Subcutaneous abdominal adipose tissue (tissue), 5 donors: ENCODE data around the gene SEMA6D.

Experiments
- H3K27ac ChIP-seq: one replicate; pipeline ENCODE4 v1.7.0; 2013; ENCODE audit warnings: low read depth, mild to moderate bottlenecking, inconsistent platforms, low read length, moderate library complexity
- H3K27me3 ChIP-seq, 5 donors: one replicate each; pipeline ENCODE4 v1.7.0; 2013; ENCODE audit warnings: low read length in 5 of 5, inconsistent platforms in 1 of 5; ENCODE audit not compliant: control insufficient read depth in 5 of 5, insufficient read depth in 4 of 5
- H3K36me3 ChIP-seq, 5 donors: one replicate each; pipeline ENCODE4 v1.7.0; 2013; ENCODE audit warnings: low read length in 5 of 5; ENCODE audit not compliant: control insufficient read depth in 5 of 5, insufficient read depth in 5 of 5
- H3K4me1 ChIP-seq, 5 donors: one replicate each; pipeline ENCODE4 v1.7.0; 2013; ENCODE audit warnings: low read length in 5 of 5, mild to moderate bottlenecking in 3 of 5, moderate library complexity in 1 of 5; ENCODE audit not compliant: control insufficient read depth in 5 of 5, insufficient read depth in 5 of 5
- H3K4me3 ChIP-seq, 5 donors: one replicate each; pipeline ENCODE4 v1.7.0; 2013; ENCODE audit warnings: low read length in 5 of 5, low read depth in 1 of 5
- H3K9ac ChIP-seq, 5 donors: one replicate each; pipeline ENCODE4 v1.7.0; 2013; ENCODE audit warnings: low read length in 5 of 5, mild to moderate bottlenecking in 4 of 5, moderate library complexity in 3 of 5
- H3K9me3 ChIP-seq, 5 donors: one replicate each; pipeline ENCODE4 v1.7.0; 2013; ENCODE audit warnings: low read length in 5 of 5; ENCODE audit not compliant: control insufficient read depth in 5 of 5
- donor health status: healthy.
- donor health status: healthy.
- donor health status: healthy.
- donor health status: healthy.
- donor health status: healthy.

The SEMA6D gene

GRCh38 chr15:47753591-47753990 is 36.3 kb downstream of the SEMA6D start:
- H3K4me1 ChIP-seq: no peaks in the 10 kb centered on the region
- H3K9ac ChIP-seq: no peak overlapping the region
- peaks cover 2 to 16% (median 14%) of the 10 kb centered on the region in 5 donors for H3K9me3 ChIP-seq
- H3K27me3 ChIP-seq: no peaks in the 10 kb centered on the region
- H3K36me3 ChIP-seq: peaks cover 0 to 5% (median 0%) of the 10 kb centered on the region in 5 donors
- no peak overlapping the region for H3K27ac ChIP-seq
- no peak overlapping the region for H3K4me3 ChIP-seq

- no peak overlapping the region for H3K27ac ChIP-seq
- H3K9me3 ChIP-seq: peaks cover 2 to 16% (median 14%) of the 10 kb centered on the region in 5 donors
- H3K4me3 ChIP-seq: no peak overlapping the region
- no peaks in the 10 kb centered on the region for H3K27me3 ChIP-seq
- H3K36me3 ChIP-seq: peaks cover 0 to 5% (median 0%) of the 10 kb centered on the region in 5 donors
- H3K9ac ChIP-seq: no peak overlapping the region
- no peaks in the 10 kb centered on the region for H3K4me1 ChIP-seq
Observed at GRCh38 chr15:47754312-47754711, 37.0 kb downstream of the SEMA6D start.

GRCh38 chr15:47755941-47756340 is 38.6 kb downstream of the SEMA6D start:
- Histone ChIP-seq H3K27me3 (no peaks in the 10 kb centered on the region), H3K9me3 (peaks cover 2 to 16% (median 14%) of the 10 kb centered on the region in 5 donors), H3K4me1 (no peaks in the 10 kb centered on the region), H3K27ac (no peak overlapping the region), H3K36me3 (peaks cover 0 to 9% (median 1%) of the 10 kb centered on the region in 5 donors), H3K9ac (no peak overlapping the region), H3K4me3 (no peak overlapping the region)

GRCh38 chr15:47756872-47757271 is 39.6 kb downstream of the SEMA6D start:
- no peak overlapping the region for H3K4me3 ChIP-seq
- H3K27ac ChIP-seq: no peak overlapping the region
- H3K36me3 ChIP-seq: peaks cover 2 to 18% (median 8%) of the 10 kb centered on the region in 5 donors
- H3K9ac ChIP-seq: no peak overlapping the region
- peaks cover 2 to 16% (median 14%) of the 10 kb centered on the region in 5 donors for H3K9me3 ChIP-seq
- H3K27me3 ChIP-seq: no peaks in the 10 kb centered on the region
- no peaks in the 10 kb centered on the region for H3K4me1 ChIP-seq

- no peak overlapping the region for H3K9ac ChIP-seq
- H3K27ac ChIP-seq: no peak overlapping the region
- H3K9me3 ChIP-seq: peaks cover 2 to 16% (median 14%) of the 10 kb centered on the region in 5 donors
- H3K4me1 ChIP-seq: no peaks in the 10 kb centered on the region
- H3K4me3 ChIP-seq: no peak overlapping the region
- no peaks in the 10 kb centered on the region for H3K27me3 ChIP-seq
- H3K36me3 ChIP-seq: peaks cover 7 to 21% (median 12%) of the 10 kb centered on the region in 5 donors
Observed at GRCh38 chr15:47757331-47757730, 40.0 kb downstream of the SEMA6D start.

- H3K27me3 ChIP-seq: no peaks in the 10 kb centered on the region
- no peak overlapping the region for H3K9ac ChIP-seq
- peaks cover 51 to 61% (median 58%) of the 10 kb centered on the region in 5 donors for H3K36me3 ChIP-seq
- H3K4me1 ChIP-seq: no peaks in the 10 kb centered on the region
- H3K27ac ChIP-seq: no peak overlapping the region
- H3K4me3 ChIP-seq: no peak overlapping the region
- H3K9me3 ChIP-seq: no peaks in the 10 kb centered on the region
Observed at GRCh38 chr15:47762621-47763020, 45.3 kb downstream of the SEMA6D start.

- no peak overlapping the region for H3K27ac ChIP-seq
- peaks cover 53 to 69% (median 64%) of the 10 kb centered on the region in 5 donors for H3K36me3 ChIP-seq
- no peak overlapping the region for H3K9ac ChIP-seq
- no peaks in the 10 kb centered on the region for H3K27me3 ChIP-seq
- no peaks in the 10 kb centered on the region for H3K9me3 ChIP-seq
- H3K4me1 ChIP-seq: no peaks in the 10 kb centered on the region
- no peak overlapping the region for H3K4me3 ChIP-seq
Observed at GRCh38 chr15:47764666-47765065, 47.4 kb downstream of the SEMA6D start.

GRCh38 chr15:47766406-47766805 is 49.1 kb downstream of the SEMA6D start:
- H3K4me3 ChIP-seq: no peak overlapping the region
- H3K9ac ChIP-seq: no peak overlapping the region
- H3K9me3 ChIP-seq: no peaks in the 10 kb centered on the region
- H3K4me1 ChIP-seq: no peaks in the 10 kb centered on the region
- no peaks in the 10 kb centered on the region for H3K27me3 ChIP-seq
- H3K36me3 ChIP-seq: peaks cover 48 to 77% (median 73%) of the 10 kb centered on the region in 5 donors
- no peak overlapping the region for H3K27ac ChIP-seq

GRCh38 chr15:47767035-47767434 is 49.7 kb downstream of the SEMA6D start:
- Histone ChIP-seq H3K27ac (no peak overlapping the region), H3K9me3 (no peaks in the 10 kb centered on the region), H3K4me3 (no peak overlapping the region), H3K9ac (no peak overlapping the region), H3K27me3 (no peaks in the 10 kb centered on the region), H3K4me1 (no peaks in the 10 kb centered on the region), H3K36me3 (peaks cover 45 to 79% (median 74%) of the 10 kb centered on the region in 5 donors)

GRCh38 chr15:47768735-47769134 is 51.4 kb downstream of the SEMA6D start:
- H3K9ac ChIP-seq: no peak overlapping the region
- H3K4me3 ChIP-seq: no peak overlapping the region
- H3K9me3 ChIP-seq: no peaks in the 10 kb centered on the region
- H3K27ac ChIP-seq: no peak overlapping the region
- H3K27me3 ChIP-seq: no peaks in the 10 kb centered on the region
- H3K4me1 ChIP-seq: no peaks in the 10 kb centered on the region
- peaks cover 31 to 71% (median 57%) of the 10 kb centered on the region in 5 donors for H3K36me3 ChIP-seq
